Stimulated activated CD8-positive, alpha-beta memory T cell treated with anti-CD3 and anti-CD28 coated beads, Interleukin-15, amount 100 ng/mL, for 24 hours (primary cell): ENCODE measurements around the gene TPO.
"Not testable (repeated sequence)": the region's sequence is repeated elsewhere in the genome, so short reads cannot be mapped to it uniquely, and the experiment has no call there.

Experiments used
- DNase-seq: peaks from one replicate; pipeline ENCODE4 v3.0.0-alpha.2; 2020; ENCODE audit warnings: low read depth

TPO gene

GRCh38 chr2:1413156-1413710, at the start of gene TPO:
TPO (plus strand) TSS chr2:1413463; CDS start chr2:1414409, 946 bp downstream.
- DNase-seq, result no peak

GRCh38 chr2:1366546-1367134, 46.6 kb upstream of the TPO start:
- no peak for DNase-seq

GRCh38 chr2:1367601-1368000, 45.7 kb upstream of the TPO start:
- DNase-seq, result no peak

- no peak for DNase-seq
Measured at GRCh38 chr2:1369905-1370304, 43.4 kb upstream of the TPO start.

GRCh38 chr2:1370461-1370860, 42.8 kb upstream of the TPO start:
- no peak for DNase-seq

- no peak for DNase-seq
Measured at GRCh38 chr2:1371082-1371481, 42.2 kb upstream of the TPO start.

GRCh38 chr2:1373830-1374229, 39.4 kb upstream of the TPO start:
- no peak for DNase-seq

GRCh38 chr2:1374287-1374686, 39.0 kb upstream of the TPO start:
- no peak for DNase-seq

GRCh38 chr2:1375794-1376193, 37.5 kb upstream of the TPO start:
- no peak for DNase-seq

GRCh38 chr2:1377473-1377872, 35.8 kb upstream of the TPO start:
- DNase-seq, result no peak

- no peak for DNase-seq
Measured at GRCh38 chr2:1378456-1379150, 34.7 kb upstream of the TPO start.

- DNase-seq, result no peak
Measured at GRCh38 chr2:1381644-1382043, 31.6 kb upstream of the TPO start.

- DNase-seq, result not testable (repeated sequence)
Measured at GRCh38 chr2:1387954-1388725, 25.1 kb upstream of the TPO start.

- DNase-seq, result not testable (repeated sequence)
Measured at GRCh38 chr2:1390118-1390517, 23.1 kb upstream of the TPO start.

- no peak for DNase-seq
Measured at GRCh38 chr2:1393321-1393720, 19.9 kb upstream of the TPO start.

- DNase-seq, result no peak
Measured at GRCh38 chr2:1394709-1395408, 18.4 kb upstream of the TPO start.

GRCh38 chr2:1397350-1397749, 15.9 kb upstream of the TPO start:
- DNase-seq, result no peak

- no peak for DNase-seq
Measured at GRCh38 chr2:1398191-1398590, 15.1 kb upstream of the TPO start.

- no peak for DNase-seq
Measured at GRCh38 chr2:1400943-1401735, 12.1 kb upstream of the TPO start.

- DNase-seq, result no peak
Measured at GRCh38 chr2:1402064-1402463, 11.2 kb upstream of the TPO start.

GRCh38 chr2:1403565-1403964, 9.7 kb upstream of the TPO start:
- no peak for DNase-seq

- no peak for DNase-seq
Measured at GRCh38 chr2:1405124-1405523, 8.1 kb upstream of the TPO start.
